ENCODE measurements around the gene RNASEH1.
A peak's percentile ranks its signal among the peaks of the same experiment; 100 is the strongest.
"Not testable (repeated sequence)": the region's sequence is repeated elsewhere in the genome, so short reads cannot be mapped to it uniquely, and the experiment has no call there.

RNASEH1 gene

GRCh38 chr2:3522961-3523421, 35.1 kb downstream of the RNASEH1 start:
- no peak for DNase-seq (ENCODE audit: low read depth in 2 of 2, low spot score in 1 of 2)

- no peak for DNase-seq (ENCODE audit: low read depth in 2 of 2, low spot score in 1 of 2)
Observed at GRCh38 chr2:3520591-3520990, 37.5 kb downstream of the RNASEH1 start.

DNA sequence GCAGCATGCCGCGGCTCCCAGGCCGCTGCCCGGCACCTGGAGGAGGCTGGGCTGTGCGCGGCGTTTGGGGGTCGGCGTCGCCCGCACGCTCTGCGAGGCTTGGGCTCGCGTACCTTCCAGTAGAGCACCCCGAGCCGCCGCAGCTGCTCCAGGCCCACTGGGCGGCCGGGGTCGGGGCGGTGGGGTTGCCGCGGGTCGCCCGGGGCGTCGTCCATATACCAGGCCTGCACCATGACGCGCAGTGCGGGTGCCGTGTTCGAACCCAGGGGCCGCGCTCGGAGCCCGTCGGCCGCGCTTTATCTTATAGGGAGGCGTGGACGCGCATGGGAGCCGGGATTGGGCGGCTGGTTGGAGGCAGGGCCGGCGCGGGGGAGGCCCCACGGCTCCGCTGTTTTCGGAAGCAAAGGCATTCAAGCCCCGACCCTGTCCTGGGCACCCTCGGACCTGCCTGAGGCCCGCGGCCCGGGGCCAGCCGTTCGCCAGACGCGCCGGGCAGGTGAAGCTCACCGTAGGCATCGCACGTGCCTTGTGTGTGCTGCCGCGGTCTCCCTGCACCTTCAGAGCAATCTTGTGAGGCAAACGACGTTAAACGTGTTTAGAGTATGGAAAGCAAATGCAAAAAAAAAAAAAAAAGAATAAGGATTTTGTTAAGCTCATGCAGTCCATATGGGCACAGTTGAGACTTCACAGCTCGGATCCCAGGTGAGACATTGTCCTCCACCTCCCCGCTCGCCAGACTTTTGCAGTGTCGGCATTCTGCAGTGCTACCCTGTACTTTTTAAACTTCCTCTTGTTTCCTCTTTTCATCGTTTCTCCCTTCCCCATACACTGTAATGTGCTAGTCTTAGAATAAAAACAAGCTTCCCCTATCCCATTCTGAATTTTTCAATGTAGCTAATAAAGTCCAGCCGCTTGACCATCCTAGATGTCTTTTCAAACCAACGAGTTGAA, 38.6 kb downstream of the RNASEH1 start, which contains the start of gene ADI1:
Gene ADI1 (minus strand): TSS at position 277 of the 951 bp plus-strand sequence. CDS start 44 bp downstream, at position 233.
- peak; percentile 43 to 59 for DNase-seq (ENCODE audit: low read depth in 2 of 2, low spot score in 1 of 2)

GRCh38 chr2:3518496-3519254, 39.5 kb downstream of the RNASEH1 start:
- peak; percentile 94 to 98 for DNase-seq (ENCODE audit: low read depth in 2 of 2, low spot score in 1 of 2)

DNA sequence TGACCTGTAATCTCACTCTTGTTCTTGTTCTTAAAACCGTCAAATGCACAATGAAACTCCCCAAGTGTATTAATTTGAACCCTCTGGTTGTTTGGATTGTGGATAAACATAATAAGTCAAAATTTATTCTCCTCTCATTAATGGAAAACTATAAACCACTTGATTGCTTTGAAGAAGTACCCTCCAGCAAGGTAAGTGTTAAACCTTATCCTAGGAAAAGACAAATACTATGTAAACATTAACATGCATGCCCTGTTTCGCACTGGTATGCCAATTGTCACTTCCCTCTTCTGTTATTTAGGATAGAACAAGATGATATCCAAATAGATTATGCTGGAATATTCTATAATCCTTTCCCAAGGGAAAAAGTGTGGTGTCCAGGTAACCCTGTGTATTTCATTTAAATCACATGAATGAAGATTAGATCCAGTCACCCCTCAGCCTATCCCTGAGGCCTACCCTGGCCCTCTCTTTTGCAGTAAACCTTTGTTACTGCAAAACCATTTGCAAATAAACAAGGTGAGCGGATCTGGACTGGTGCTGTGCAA, 40.1 kb downstream of the RNASEH1 start:
- no peak for DNase-seq (ENCODE audit: low read depth in 2 of 2, low spot score in 1 of 2)

DNA sequence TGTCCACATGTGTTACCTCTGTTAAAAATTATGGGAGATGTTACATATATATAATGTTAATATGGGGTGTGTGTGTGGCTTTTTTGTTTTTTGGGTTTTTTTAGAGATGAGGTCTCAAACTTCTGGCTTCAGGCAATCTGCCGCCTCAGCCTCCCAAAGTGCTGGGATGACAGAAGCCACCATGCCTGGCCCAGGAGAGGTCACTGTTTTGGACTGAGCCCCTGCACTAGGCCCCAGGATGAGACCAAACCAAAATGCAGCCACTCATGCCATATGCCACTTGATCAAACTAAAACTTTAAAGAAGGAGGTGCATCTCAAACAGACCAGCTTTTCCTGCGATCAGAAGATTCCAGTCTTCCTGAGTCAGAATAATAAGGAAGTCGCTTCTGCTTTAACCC, 41.3 kb downstream of the RNASEH1 start:
- DNase-seq (ENCODE audit: low read depth in 2 of 2, low spot score in 1 of 2), result no peak

DNA sequence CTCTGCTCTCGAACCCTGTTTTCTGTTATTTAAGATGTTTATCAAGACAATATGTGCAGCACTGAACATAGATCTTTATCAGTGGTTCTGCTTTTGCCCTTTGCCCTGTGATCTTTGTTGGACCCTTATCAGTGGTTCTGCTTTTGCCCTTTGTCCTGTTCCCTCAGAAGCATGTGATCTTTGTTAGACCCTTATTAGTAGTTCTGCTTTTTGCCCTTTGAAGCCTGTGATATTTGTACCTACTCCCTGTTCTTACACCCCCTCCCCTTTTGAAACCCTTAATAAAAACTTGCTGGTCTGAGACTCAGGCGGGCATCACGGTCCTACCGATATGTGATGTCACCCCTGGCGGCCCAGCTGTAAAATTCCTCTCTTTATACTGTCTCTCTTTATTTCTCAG, 42.7 kb downstream of the RNASEH1 start:
- not testable (repeated sequence) for DNase-seq (ENCODE audit: low read depth in 2 of 2, low spot score in 1 of 2)

DNA sequence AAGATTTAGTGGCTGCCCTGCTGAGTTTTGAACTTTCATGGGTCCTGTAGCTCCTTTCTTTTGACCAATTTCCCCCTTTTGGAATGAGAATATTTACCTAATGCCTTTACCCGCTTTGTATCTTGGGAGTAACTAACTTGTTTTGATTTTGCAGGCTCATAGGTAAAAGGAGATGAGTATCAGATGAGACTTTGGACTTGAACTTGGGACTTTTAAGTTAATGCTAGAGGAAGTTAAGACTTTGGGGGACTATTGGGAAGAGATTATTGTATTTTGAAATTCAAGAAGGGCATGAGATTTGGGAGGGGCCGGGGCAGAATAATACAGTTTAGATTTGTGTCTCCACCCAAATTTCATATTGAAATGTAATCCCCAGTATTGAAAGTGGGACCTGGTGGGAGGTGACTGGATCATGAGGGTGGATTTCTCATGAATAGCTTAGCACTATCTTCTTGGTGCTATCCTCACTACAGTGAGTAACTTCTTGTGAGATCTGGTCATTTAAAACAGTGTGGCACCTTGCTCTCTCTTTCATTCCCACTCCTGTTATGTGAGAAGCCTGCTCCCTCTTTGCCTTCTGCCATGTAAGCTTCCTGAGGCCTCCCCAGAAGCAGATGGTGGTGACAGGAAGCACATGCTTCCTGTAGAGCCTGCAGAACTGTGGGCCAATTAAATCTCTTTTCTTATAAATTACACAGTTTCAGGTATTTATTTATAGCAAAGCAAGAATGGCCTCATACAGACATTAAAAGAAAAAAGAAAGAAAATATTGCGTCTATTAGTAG, 44.9 kb downstream of the RNASEH1 start:
- no peak for DNase-seq (ENCODE audit: low read depth in 2 of 2, low spot score in 1 of 2)

- no peak for DNase-seq (ENCODE audit: low read depth in 2 of 2, low spot score in 1 of 2)
Observed at GRCh38 chr2:3512086-3512485, 46.0 kb downstream of the RNASEH1 start.

DNA sequence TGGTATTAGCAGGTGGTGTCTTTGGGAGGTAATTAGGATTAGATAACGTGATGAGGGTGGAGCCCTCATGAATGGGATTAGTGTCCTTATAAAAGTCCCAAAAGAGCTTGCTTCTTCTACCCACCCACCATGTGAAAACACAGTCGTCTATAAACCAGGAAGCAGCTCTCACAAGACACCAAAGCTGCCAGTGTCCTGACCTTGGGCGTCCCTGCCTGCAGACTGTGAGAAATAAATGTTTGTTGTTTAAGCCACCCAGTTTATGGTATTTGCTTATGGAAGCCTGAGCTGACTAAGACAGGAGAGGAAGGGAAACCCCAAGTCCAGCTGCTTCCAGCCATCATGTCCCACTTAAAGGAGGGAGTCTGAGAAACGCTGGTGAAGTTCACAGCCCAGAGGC, 52.4 kb downstream of the RNASEH1 start:
- no peak for DNase-seq (ENCODE audit: low read depth in 2 of 2, low spot score in 1 of 2)

- no peak for DNase-seq (ENCODE audit: low read depth in 2 of 2, low spot score in 1 of 2)
Observed at GRCh38 chr2:3504741-3505140, 53.4 kb downstream of the RNASEH1 start.

GRCh38 chr2:3503483-3503882, 54.6 kb downstream of the RNASEH1 start:
- DNase-seq (ENCODE audit: low read depth in 2 of 2, low spot score in 1 of 2), result no peak

DNA sequence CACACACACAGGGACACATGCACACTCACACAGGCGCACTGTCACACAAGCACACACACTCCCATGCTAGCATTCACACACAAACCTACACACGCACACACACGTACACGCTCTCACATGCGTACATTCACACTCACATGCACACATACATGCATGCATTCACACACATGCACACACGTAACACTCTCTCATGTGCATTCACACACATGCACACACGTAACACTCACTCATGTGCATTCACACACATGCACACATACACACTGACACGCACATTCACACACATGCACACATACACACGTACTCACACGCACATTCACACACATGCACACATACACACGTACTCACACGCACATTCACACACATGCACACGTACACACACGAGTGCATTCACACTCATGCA, 55.1 kb downstream of the RNASEH1 start:
- DNase-seq (ENCODE audit: low read depth in 2 of 2, low spot score in 1 of 2), result no peak

GRCh38 chr2:3500326-3500899, 57.7 kb downstream of the RNASEH1 start:
- no peak for DNase-seq (ENCODE audit: low read depth in 2 of 2, low spot score in 1 of 2)

DNA sequence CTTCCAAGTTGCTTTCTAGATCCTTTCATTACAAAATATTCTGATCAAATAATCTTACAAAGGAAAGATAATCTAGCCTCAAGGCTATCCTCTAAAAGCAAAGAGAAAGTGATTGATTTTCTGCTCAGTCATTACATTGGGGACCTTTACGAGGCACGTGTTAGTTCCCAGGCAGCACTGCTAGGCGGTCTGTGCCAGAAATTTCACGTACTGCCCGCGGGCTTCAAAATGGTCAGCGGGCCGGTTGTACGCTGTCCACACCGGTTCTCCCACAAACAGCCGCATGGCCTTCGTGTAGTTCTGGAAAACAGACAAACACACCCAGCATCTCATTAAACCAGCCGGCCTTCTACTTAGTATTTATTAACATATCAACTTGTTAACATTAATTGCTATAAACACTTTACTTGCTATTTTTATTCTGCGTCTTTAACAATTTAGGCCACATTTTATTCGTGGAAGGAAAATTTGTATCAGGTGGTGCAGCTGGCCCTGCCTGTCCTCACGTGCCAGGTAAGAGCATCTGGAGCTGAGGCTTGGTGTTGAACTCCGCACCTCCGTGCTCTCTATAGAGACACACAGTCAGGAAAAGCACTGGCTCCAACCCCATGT, 59.2 kb downstream of the RNASEH1 start:
- DNase-seq (ENCODE audit: low read depth in 2 of 2, low spot score in 1 of 2), result no peak

DNA sequence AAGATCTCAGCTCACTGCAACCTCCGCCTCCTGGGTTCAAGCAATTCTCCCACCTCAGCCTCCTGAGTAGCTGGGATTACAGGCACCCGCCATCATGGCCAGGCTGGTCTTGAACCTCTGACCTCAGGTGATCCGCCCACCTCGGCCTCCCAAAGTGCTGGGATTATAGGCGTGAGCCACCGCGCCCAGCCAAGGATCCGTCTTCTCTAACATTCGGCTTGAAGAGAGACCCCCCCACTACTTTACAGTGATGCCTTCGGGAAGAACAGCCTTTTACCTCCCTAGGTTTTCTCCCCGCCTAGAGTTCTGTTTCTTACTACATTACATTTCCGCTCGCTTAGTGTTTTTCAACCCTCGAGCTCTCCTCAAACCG, 61.4 kb downstream of the RNASEH1 start:
- not testable (repeated sequence) for DNase-seq (ENCODE audit: low read depth in 2 of 2, low spot score in 1 of 2)

Data from stimulated activated CD8-positive, alpha-beta memory T cell treated with anti-CD3 and anti-CD28 coated beads, Interleukin-4, amount 100 ng/mL, for 4 hours (primary cell).